Measurements from ENCODE around the gene TEX26. TPM values are rescaled to one million over a fixed set of nuclear protein-coding genes. Genes with fewer than 3 reads are reported as not detected.

Gene TEX26
- not detected in 2 replicates for total RNA-seq (ENCODE audit: low replicate concordance)

DNA sequence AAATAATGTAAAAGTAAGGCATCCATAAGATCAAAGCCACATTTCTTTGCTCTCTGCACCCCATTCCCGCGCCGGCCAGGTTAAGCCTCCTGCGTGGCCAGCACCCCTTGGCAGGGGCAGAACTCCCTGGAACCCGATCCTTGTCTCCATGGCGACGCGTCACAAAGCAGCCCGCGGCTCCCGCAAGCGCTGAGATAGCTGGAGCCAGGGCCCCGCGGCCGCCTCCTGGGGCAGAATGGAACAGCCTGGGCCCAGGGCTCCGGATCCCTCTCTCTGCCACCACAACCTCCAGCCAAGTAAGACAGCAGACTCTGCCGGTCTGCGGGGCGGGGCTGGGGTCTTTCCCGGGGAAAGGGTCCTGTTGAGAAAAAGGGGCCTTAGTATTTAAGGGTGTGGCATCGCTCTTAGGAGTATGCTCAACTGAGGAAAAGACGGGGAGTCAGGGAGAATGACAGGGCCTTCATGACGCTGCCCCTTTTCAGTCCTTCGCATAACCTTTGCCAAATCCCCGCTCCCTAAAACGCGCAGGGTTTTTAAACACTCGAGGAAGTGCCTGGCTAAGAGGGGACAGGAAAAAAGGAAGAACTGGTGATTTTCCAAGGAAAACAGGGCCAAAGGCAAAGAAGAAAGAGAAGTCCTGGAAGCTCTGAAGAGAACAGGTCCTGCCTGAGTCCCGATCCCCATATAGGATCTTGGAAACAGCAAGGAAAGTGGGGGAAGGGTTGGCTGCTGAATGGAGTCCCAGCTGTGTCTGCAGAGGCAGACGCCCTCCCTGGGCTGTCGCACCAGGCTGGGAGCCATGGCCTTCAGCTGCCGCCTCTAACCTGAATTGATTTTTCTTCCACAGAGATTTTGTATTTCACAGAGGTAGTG lies at the start of gene TEX26:
TSS of gene TEX26 (plus strand) at position 176 of the 873 bp plus-strand sequence. CDS start at position 236, 60 bp downstream.

GRCh38 chr13:30905932-30906383 lies 26.5 kb upstream of the TEX26 start, which contains the start of gene MEDAG:
MEDAG (plus strand) TSS chr13:30906271; CDS start chr13:30906516, 245 bp downstream.

Other genes with a start within 250 kb of the TEX26 start
- 1.1 TPM in 1 of 2 replicates, not detected in the other for gene ALOX5AP, start 197.1 kb upstream of the TEX26 start, total RNA-seq (ENCODE audit: low replicate concordance)
- 19.7 and 171 TPM in 2 replicates for gene MEDAG, start 26.4 kb upstream of the TEX26 start, total RNA-seq (ENCODE audit: low replicate concordance)
- 26.7 and 32.4 TPM in 2 replicates for gene HSPH1, start 229.2 kb downstream of the TEX26 start, total RNA-seq (ENCODE audit: low replicate concordance)

Measured in smooth muscle cell of the coronary artery (primary cell).